ENCODE data around the gene SYT17.

The SYT17 gene

GRCh38 chr16:19239511-19240155, 71.6 kb downstream of the SYT17 start:
- Histone ChIP-seq H3K36me3 (ENCODE audit: control insufficient read depth in 2 of 2, insufficient read depth in 1 of 2, low read length in 2 of 2) (no peaks in the 10 kb centered on the region), H3K4me1 (ENCODE audit: control insufficient read depth, insufficient read depth, low read length) (no peaks in the 10 kb centered on the region), H3K9me3 (ENCODE audit: control insufficient read depth, insufficient read depth, low read depth, low read length) (peaks cover 5% of the 10 kb centered on the region), H3K4me3 (ENCODE audit: low read depth, low read length) (no peak overlapping the region), H3K27ac (ENCODE audit: extremely low read depth, low read depth, low read length) (no peak overlapping the region)
- CTCF ChIA-PET, result no interaction called here
- no peak for TF ChIP-seq YY1 (tag by site-specific recombination; IDR thresholded peaks at IDR 0.05)
- POLR2A ChIA-PET, result no interaction called here

- Histone ChIP-seq H3K4me1 (ENCODE audit: control insufficient read depth, insufficient read depth, low read length) (no peaks in the 10 kb centered on the region), H3K27ac (ENCODE audit: extremely low read depth, low read depth, low read length) (no peak overlapping the region), H3K9me3 (ENCODE audit: control insufficient read depth, insufficient read depth, low read depth, low read length) (peaks cover 4% of the 10 kb centered on the region), H3K4me3 (ENCODE audit: low read depth, low read length) (no peak overlapping the region), H3K36me3 (ENCODE audit: control insufficient read depth in 2 of 2, insufficient read depth in 1 of 2, low read length in 2 of 2) (no peaks in the 10 kb centered on the region)
- TF ChIP-seq ZNF449 (tag by site-specific recombination; IDR thresholded peaks at IDR 0.05) (no peak), ZFP37 (tag by site-specific recombination; IDR thresholded peaks at IDR 0.05) (no peak), MZF1 (tag by site-specific recombination; IDR thresholded peaks at IDR 0.05; ENCODE audit: borderline replicate concordance) (no peak), ZBTB10 (tag by site-specific recombination; IDR thresholded peaks at IDR 0.05) (no peak), SP2 (tag by site-specific recombination; IDR thresholded peaks at IDR 0.05) (no peak), ZNF792 (tag by site-specific recombination; IDR thresholded peaks at IDR 0.05) (no peak), ZFHX2 (tag by site-specific recombination; conservative IDR thresholded peaks at IDR 0.05) (no peak), BCL11B (tag by site-specific recombination; IDR thresholded peaks at IDR 0.05; ENCODE audit: low read depth) (no peak), ZBTB48 (tag by site-specific recombination; IDR thresholded peaks at IDR 0.05) (no peak), ZNF266 (tag by site-specific recombination; IDR thresholded peaks at IDR 0.05; ENCODE audit: low read depth) (no peak), ZNF112 (tag by site-specific recombination; IDR thresholded peaks at IDR 0.05) (no peak), ZBTB7A (tag by site-specific recombination; IDR thresholded peaks at IDR 0.05; ENCODE audit: low read depth) (no peak), GLI4 (tag by site-specific recombination; IDR thresholded peaks at IDR 0.05) (no peak), ZNF549 (tag by site-specific recombination; IDR thresholded peaks at IDR 0.05) (no peak), ZNF626 (tag by site-specific recombination; IDR thresholded peaks at IDR 0.05) (no peak), ZSCAN18 (tag by site-specific recombination; IDR thresholded peaks at IDR 0.05) (no peak), ZNF280C (tag by site-specific recombination; IDR thresholded peaks at IDR 0.05) (no peak), ZNF623 (tag by site-specific recombination; IDR thresholded peaks at IDR 0.05) (no peak)
- ChIA-PET CTCF (no interaction called here), POLR2A (no interaction called here)
These were observed 72.5 kb downstream of the SYT17 start for GRCh38 chr16:19240494-19240893.
